SIG-M5 treated with dmso at 0.1 percent for 504 hours (cell line): ENCODE measurements around the gene GPR183.

Experiments
- DNase-seq: peaks from one replicate; lab custom pipeline; 2025; ENCODE audit not compliant: unreplicated experiment; lab: John Stamatoyannopoulos, UW

Gene GPR183

DNA sequence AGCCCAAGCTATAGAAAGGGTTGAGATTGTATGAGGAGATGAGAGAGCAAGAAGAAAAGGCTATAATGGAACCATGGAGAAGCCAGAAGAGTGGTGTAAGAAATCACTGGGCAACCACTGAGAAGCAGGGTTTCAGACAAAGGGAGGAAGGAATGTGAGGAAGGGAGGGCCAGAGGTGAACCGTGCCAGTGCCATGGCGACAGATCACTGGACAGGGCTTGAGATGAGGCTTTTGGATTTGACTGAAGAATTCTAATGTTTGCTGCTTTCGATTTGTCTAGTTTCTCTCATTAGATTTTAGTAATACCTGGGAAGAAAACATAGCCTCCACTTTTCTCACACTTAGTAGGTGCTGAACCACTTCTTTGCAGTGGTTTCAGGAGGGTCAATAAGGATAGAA, 6.3 kb upstream of the GPR183 start:
- no peak for DNase-seq

DNA sequence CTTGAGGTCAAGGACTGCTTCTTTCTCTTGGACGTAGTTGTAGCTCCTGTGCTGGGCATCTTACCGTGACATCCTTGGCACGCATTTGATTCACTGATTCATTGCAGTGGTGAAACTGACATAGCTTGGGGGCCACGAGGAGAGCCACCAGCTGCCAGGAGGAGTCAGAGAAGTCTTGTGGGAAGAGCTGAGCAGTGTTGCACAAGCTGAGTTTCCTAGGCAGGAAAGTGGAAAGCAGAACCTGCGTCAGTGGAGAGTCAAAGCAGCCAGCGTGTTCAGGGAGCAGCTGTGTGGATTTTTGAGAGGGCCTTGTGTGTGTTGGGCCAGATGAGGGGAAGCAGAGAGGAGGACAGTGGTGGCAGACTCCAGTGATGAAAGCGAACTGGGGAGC, 5.3 kb upstream of the GPR183 start:
- peak; percentile 100 for DNase-seq

DNA sequence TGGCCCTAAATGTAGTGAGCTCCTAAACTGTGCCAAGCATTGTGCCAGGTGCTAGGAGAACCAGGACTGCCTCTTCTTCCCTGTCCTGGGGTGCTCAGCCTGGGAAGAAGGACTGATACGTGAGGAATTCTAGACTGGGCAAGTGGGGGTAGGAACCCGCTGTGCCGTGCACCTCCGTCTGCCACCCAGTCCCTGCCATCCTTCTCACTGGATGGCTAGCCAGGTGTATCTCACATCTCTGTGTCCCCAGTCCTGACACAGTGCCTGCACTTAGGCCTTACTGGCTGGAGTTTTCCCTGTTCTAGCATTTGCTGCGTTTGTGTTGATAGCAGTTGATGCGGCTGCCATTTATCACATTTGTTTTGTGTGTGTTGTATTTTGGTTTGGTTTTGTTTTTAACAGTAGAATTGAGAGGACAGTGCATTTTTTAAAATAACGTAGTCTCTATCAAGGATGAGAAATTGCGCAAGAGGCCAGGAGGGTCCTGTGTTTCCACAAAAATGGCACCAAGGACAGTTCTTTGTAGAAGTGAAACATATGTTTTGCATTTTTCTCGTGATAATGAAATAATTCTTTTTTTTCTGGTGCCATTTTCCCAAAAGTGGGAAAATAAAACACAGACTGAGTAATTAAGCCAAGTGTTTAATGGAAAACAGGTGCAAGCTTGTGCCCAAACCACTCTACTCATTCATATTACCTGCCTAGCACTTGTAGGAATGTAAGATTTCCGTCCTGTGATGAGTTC, 4.7 kb upstream of the GPR183 start:
- peak; percentile 18 for DNase-seq

GRCh38 chr13:99311137-99311536, 3.9 kb upstream of the GPR183 start:
- no peak for DNase-seq

GRCh38 chr13:99310382-99311031, 3.3 kb upstream of the GPR183 start:
- DNase-seq, result peak; percentile 75

DNA sequence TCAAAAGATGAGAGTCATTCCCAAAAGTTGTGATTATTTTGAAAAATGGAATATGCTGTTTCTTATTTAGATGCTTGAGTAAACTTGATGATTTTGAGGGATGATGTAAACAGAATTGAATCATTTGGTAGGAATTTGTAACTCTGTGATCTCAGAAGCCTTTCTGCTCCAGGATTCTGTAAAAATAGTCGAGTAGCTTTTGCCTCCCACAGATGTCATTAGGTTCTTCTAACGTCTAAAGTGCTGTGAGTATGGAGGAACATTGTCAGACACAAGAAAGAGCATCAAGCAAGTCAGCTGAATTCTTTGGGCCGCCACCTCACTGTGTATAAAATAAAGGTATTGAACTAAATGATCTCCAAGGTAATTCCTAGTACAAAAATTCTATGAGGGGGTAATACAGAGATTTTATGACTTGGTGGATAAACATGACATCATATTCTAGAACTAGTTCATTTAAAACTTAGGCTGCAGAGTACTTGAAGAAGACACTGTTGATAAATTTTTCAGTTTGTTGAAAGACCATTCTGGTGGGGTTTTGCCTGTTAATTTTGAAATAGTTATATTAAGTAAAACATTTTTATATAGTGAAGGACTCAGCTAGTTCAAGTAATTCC, 1.4 kb upstream of the GPR183 start:
- no peak for DNase-seq

DNA sequence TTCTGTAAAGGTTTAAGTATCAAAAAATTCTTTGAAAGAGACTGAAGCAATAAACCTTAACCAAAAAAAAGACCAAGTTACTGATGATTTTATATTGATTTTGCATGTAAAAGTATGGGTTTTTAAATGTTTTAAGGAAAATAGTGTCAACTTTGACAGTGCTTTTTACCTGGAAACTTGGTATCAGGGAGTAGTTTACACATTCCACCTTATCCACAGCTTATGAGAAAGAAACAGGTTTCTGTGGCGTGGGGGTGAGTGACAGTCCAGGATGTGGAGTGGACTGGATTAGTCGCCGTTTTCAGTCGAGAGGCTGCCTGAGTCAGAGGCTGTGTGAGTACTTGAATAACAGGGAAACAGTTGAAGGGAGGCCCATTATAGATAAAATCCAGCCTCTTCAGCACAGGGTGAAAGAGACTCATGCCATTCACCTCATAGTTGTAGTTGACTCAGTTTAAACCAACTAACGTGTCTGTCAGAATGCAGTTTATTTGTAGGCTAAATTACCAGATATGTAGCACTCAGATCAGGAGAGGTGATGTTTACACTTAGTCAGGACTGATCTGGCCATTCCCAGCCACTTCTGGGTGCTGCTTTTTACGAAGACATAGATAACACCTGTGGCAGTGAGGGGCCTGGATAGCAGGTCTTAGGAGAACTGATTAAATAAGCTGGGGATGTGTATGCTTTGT, 595 bp upstream of the GPR183 start:
- peak; percentile 35 for DNase-seq

GRCh38 chr13:99305566-99305965, 1.6 kb downstream of the GPR183 start:
- DNase-seq, result no peak

- no peak for DNase-seq
Observed at GRCh38 chr13:99305158-99305557, 2.0 kb downstream of the GPR183 start.

DNA sequence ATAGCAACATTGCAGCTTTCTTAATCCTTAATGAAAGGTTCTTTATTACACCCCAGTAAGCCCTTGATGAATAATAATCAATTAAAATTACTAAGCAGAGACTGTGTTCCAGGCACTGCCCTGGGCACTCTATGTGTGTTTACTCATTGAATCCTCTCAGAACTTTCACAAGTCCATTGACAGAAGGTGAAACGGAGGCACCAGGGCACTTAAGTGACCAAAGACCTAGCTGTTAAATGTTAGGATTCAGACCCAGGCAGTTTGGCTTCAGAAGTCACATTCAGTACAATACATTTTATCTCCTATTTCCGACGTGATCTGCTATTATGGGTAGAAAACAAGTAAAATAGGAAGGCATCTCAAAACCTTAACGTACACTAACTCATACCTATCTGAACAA, 2.7 kb downstream of the GPR183 start:
- DNase-seq, result no peak

DNA sequence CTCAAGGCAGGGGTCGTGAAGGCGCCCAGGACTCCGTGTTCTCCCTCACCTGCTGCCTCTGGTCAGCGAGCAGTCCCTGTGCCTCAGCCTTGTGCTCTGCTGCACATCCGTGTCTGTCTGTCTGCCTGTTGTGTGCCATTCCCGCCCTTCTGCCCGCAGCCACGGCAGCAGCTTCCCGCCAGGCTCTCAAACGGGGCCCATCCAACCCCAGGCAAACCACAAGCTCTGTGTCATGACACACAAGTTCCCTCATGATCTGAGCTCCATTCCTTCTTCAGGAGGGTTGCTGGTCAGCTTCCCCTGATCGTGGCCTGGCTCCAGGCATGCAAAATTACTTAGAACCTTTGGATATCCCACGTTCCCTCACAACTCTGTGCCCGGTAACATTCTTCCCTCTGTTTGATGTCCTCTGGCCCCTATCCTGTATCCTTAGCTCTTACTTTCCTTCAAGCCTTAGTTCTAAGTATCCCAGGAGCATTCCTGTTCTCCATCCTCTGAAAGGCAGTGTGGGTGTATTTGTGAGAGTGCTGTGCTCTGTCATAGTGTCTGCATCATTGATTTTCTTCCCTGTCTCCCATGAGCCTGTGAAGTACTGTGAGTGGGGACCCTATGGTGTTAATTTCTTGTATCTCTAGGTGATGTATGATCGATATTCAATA, 3.2 kb downstream of the GPR183 start:
- DNase-seq, result peak; percentile 76

- DNase-seq, result no peak
Observed at GRCh38 chr13:99302637-99303505, 4.3 kb downstream of the GPR183 start.

DNA sequence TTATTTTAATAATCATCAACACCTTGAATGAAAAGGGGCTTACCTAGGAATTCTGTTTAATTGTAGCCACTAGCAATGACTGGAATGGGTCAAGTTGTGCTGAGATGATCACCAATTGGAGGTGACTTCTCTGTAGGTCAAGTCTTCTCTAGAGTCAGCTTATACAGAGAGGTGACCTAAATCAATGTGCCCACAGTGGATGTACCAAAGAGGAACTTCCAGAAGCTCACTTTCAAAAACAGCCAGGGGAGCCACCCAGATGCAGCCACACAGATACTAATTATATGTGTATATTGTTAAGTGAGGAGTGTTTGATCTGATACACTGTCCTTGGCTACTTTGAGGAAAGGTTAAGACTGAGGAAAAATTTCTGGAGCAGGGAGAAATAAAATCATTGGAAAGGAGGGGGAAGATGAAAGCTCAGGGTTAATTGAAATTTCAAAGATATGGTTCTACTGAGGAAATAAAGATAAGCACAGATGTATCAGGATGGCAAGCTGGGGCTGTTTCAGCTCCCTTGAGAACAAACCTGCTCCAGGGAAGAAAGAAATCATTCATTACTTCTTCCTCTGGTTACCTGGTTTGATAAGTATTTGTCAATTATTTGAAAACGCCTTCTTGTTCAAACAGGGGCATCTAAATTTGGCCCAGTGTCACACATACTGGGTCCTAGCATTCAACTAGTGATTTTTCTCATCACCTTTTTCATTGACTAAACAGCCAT, 5.1 kb downstream of the GPR183 start:
- peak; percentile 19 for DNase-seq

DNA sequence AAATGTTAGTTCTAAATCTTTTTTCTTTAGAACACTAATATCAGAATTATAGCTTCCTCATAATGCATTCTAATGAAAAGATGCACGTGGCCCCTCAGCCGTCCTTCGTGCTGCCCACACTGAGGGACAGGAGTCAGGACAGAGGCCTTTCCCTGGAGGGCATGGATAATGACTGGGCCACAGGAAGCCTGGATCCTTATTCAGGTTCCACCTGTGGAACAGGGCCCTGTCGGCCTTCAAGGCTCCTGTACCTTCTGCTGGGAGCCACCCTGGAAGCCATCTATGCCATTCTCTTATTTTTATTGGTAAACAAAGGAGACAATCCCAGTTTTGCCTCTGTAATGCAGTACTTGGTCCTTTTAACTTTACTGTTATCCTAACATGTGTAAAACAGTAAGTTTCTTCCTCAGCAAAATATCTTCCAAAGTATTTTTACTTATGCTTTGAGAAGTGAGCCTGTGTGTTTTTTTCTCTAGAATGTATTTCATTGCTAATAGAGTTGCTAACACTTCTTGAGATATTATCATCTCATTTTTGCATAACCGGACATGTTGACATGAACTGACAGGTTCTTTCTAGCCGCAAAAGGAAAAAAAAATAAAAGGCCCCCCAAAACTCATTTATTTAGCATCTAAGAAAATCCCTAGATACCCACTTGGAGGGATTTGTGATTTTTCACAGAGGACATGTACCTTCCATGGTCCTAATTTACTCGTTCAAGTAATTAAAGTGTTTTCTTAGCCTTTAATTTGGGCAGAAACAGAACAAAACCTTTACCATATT, 6.0 kb downstream of the GPR183 start:
- DNase-seq, result no peak

DNA sequence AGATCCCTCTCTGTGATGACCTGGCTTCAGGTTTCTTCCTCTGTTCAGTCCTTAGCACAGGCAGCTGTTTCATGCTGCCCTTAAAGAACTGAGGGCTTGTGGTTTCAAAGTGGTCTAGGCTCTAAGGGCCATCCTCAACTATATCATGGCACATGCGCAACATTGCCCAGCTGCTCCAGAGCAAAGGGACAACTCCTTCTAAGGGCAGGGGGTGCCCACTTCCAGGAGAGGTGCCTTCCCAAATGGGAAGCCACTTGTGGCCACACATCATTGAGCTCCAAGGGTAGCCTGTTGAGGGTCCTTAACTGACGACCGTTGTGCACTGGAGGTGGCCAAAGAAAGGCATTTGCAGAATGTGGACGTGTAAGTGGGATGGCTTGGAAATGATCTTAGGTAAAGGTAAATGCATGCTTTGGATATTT, 7.3 kb downstream of the GPR183 start:
- DNase-seq, result no peak

GRCh38 chr13:99299256-99299919, 7.8 kb downstream of the GPR183 start:
- DNase-seq, result no peak

- DNase-seq, result no peak
Observed at GRCh38 chr13:99298056-99298455, 9.1 kb downstream of the GPR183 start.

- no peak for DNase-seq
Observed at GRCh38 chr13:99297331-99297730, 9.9 kb downstream of the GPR183 start.
